ENCODE measurements around the gene PNRC1.

The PNRC1 gene

GRCh38 chr6:89079511-89080234, 878 bp upstream of the PNRC1 start:
- TF ChIP-seq GATA2 (IDR thresholded peaks at IDR 0.05; ENCODE audit: low read depth, low read length) (no peak), GATA3 (IDR thresholded peaks at IDR 0.05; ENCODE audit: low read depth, low read length) (no peak)

GRCh38 chr6:89081129-89081422, 525 bp downstream of the PNRC1 start:
- TF ChIP-seq GATA2 (IDR thresholded peaks at IDR 0.05; ENCODE audit: low read depth, low read length) = no peak
- no peak for TF ChIP-seq GATA3 (IDR thresholded peaks at IDR 0.05; ENCODE audit: low read depth, low read length)

GRCh38 chr6:89081423-89082322, 1.1 kb downstream of the PNRC1 start:
- TF ChIP-seq GATA3 (IDR thresholded peaks at IDR 0.05; ENCODE audit: low read depth, low read length) = no peak
- no peak for TF ChIP-seq GATA2 (IDR thresholded peaks at IDR 0.05; ENCODE audit: low read depth, low read length)

DNA sequence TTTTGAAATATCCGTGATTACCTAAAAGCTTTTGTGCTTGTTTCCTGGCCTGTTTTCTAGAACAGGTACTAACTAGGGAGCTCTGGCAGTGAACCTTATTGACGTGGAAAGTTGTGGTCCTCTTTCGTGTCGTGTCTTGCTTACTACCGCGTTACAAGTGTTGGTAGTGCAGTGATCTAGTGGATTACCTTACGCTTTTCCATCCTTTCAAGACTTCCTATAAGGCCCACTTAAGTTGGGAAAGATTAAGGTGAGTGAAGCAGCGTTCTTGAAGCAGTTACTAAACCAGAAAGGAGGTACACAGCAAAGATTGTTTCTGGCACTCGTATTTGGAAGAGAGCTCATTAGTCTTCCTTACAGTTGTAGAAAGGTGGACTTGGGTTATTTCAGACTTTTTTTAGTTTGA, 1.9 kb downstream of the PNRC1 start:
- TF ChIP-seq GATA2 (IDR thresholded peaks at IDR 0.05; ENCODE audit: low read depth, low read length) (no peak), GATA3 (IDR thresholded peaks at IDR 0.05; ENCODE audit: low read depth, low read length) (no peak)

DNA sequence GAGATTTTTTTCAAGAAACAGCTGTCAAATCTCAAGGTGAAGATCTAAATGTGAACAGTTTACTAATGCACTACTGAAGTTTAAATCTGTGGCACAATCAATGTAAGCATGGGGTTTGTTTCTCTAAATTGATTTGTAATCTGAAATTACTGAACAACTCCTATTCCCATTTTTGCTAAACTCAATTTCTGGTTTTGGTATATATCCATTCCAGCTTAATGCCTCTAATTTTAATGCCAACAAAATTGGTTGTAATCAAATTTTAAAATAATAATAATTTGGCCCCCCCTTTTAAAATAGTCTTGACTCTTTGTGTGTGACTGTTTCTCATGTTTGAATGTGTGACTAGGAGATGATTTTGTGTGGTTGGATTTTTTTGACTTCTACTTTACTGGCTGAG, 4.0 kb downstream of the PNRC1 start:
- TF ChIP-seq GATA2 (IDR thresholded peaks at IDR 0.05; ENCODE audit: low read depth, low read length) (no peak), GATA3 (IDR thresholded peaks at IDR 0.05; ENCODE audit: low read depth, low read length) (no peak)

DNA sequence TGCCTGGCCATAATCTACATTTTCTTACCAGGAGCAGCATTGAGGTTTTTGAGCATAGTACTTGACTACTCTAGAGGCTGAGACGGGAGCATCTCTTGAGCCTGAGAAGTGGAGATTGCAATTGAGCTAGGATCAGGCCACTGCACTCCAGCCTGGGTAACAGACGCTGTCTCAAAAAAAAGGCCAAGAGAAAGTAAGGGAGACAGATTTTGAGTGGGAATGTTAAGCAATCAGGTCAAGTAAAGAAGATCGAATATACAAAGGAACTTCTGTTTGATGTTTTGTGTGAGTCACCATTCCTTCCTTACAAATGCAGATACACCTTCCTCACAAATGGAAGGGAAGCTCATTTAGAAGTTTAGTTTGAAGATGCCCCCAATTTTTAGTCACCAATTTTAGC, 4.4 kb downstream of the PNRC1 start:
- TF ChIP-seq GATA2 (IDR thresholded peaks at IDR 0.05; ENCODE audit: low read depth, low read length) (no peak), GATA3 (IDR thresholded peaks at IDR 0.05; ENCODE audit: low read depth, low read length) (no peak)

DNA sequence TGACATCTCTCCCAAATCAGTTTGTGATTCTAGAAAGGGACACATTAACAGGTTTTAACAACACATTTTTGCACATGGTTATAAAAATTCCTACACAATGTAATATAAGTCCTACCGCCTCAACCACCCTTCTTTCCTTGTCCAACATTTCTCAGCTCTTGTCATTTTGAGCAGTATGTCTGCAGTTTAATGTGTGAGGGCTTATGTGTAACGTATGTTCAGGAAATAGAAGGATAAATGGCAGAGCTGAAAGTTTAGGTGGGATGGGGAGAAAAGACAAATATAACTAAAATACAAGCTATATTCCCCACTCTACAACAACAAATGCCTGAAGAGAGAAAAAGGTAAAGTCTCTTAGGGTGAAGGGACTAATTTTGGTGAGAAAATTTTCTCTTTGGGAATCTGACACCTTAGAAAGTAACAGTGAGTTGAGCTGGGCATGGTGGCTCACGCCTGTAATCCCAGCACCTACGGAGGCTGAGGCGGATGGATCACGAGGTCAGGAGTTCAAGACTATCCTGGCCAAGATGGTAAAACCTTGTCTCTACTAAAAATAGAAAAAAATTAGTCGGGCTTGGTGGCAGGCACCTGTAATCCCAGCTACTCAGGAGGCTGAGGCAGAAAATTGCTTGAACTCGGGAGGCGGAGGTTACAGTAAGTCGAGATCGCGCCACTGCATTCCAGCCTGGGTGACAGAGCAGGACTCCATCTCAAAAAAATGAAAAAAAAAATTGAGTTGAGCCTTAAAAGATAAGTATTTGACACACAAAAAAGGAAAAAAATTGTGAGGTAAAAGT, 5.1 kb downstream of the PNRC1 start:
- no peak for TF ChIP-seq GATA2 (IDR thresholded peaks at IDR 0.05; ENCODE audit: low read depth, low read length)
- TF ChIP-seq GATA3 (IDR thresholded peaks at IDR 0.05; ENCODE audit: low read depth, low read length) = no peak

DNA sequence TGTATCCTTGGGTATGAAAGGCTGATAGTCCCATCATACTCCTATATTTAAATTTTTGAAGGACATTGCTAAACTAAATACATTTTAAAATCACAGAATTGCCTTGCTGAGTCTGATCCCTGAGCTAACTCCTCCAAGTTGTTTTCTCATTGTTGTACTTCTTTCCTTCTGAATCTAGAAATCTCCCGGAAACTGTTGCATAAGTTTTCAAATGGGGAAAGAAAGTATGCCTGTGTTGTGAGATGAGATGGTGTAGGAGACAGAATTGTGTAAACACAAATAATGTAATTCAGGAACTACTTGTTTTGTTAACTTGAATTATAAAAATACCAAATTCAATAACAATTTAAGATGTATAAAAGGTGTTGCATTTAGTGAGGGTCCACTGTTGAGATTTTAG, 7.3 kb downstream of the PNRC1 start:
- TF ChIP-seq GATA2 (IDR thresholded peaks at IDR 0.05; ENCODE audit: low read depth, low read length) (no peak), GATA3 (IDR thresholded peaks at IDR 0.05; ENCODE audit: low read depth, low read length) (no peak)

DNA sequence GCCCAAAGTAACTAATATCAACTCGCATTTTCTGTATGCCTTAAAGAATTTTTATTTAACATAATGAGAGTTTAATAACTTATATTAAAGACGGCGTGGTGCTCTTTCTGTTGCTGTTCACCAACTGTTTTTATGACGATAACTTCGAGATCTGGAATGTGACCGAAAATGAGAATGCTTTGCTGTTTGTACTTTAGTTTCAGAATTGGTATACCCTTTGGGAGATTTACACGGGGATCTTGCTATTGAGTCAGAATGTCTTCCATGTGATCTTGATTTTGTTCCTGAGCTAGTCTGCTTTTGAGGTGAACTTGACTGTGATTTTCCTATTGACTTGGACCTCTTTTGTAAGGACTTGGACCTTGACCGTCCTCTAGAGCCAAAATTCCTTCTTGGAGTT, 17.9 kb downstream of the PNRC1 start:
- TF ChIP-seq GATA2 (IDR thresholded peaks at IDR 0.05; ENCODE audit: low read depth, low read length) (no peak), GATA3 (IDR thresholded peaks at IDR 0.05; ENCODE audit: low read depth, low read length) (no peak)

DNA sequence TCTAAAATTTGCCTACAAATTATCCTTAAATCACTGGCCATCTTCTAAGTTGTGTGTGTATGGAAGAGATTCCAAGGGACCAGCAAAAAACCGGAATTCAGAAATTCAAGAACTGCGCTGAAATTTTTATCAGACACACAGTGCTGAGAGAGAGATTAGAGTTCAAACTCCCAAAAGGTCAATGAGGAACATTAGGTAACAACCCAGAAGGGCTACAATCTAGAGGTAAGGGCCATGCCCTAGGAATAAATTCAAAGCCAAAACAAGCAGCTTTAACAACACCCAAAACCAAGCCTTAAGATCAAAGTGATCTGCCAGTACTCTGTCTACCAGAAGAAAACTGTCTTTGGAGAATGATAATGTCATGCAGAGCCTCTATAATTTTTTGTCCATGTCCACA, 19.6 kb downstream of the PNRC1 start:
- TF ChIP-seq GATA3 (IDR thresholded peaks at IDR 0.05; ENCODE audit: low read depth, low read length) (no peak), GATA2 (IDR thresholded peaks at IDR 0.05; ENCODE audit: low read depth, low read length) (no peak)

DNA sequence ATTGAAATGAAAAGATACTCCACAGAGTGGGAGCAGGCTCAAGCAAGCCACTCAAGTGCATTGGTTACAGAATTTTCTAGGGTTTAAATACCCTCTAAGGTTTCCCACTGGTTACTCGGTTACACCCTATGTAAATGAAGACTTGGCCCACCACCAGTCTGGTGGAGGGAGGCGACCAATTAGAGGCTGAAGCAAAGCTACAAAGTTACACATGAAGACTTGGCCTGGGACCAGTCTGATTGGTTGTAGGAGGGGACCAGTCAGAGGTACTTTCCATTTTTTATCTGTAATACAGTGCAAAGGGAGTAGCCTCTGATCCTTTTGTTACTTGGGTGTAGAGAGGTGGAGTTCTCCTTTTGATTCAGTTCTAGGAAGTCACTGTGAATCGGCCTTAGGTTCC, 29.7 kb downstream of the PNRC1 start:
- TF ChIP-seq GATA2 (IDR thresholded peaks at IDR 0.05; ENCODE audit: low read depth, low read length) (no peak), GATA3 (IDR thresholded peaks at IDR 0.05; ENCODE audit: low read depth, low read length) (no peak)

- no peak for TF ChIP-seq GATA2 (IDR thresholded peaks at IDR 0.05; ENCODE audit: low read depth, low read length)
- no peak for TF ChIP-seq GATA3 (IDR thresholded peaks at IDR 0.05; ENCODE audit: low read depth, low read length)
Measured at GRCh38 chr6:89111933-89112332, 31.4 kb downstream of the PNRC1 start.

DNA sequence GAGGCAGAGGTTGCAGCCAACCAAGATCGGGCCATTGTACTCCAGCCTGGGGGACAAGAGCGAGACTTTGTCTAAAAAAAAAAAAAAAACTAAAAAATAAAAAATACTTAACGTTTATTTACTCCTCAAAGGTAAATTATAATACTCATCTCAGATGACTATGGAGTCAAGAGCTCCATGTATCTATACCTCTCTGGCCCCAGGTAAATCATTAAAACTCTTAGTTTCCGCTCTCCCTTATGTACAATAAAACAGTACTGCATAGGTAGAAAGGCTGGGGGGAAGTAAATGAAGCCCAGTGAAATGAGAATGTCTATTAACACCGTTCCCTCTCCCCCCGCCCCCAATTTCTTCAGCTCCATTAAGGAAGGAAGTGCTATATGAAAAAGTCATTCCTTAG, 36.2 kb downstream of the PNRC1 start:
- no peak for TF ChIP-seq GATA2 (IDR thresholded peaks at IDR 0.05; ENCODE audit: low read depth, low read length)
- no peak for TF ChIP-seq GATA3 (IDR thresholded peaks at IDR 0.05; ENCODE audit: low read depth, low read length)

All from SH-SY5Y (cell line).